Measurements from ENCODE around the gene CD200R1L.

- TF ChIP-seq BCLAF1 (IDR thresholded peaks at IDR 0.05): no peak
- TF ChIP-seq HOXA9 (CRISPR knock-in tag; IDR thresholded peaks at IDR 0.05; ENCODE audit: borderline replicate concordance): no peak
These were observed 41.9 kb upstream of the CD200R1L start for GRCh38 chr3:112888381-112889085.
